Epithelial cell of esophagus (primary cell): ENCODE results near the gene LNX1.

ENCODE experiments used
- DNase-seq: peaks from one replicate; pipeline ENCODE4 v3.0.0; 2010; ENCODE audit warnings: low read depth
- H3K4me3 ChIP-seq: 2 replicates; pipeline ENCODE4 v1.5.1; 2011; ENCODE audit warnings: mild to moderate bottlenecking, low read length, control low read depth
- CTCF ChIP-seq: IDR thresholded peaks from 2 replicates; pipeline ENCODE4 v1.5.1; 2011; ENCODE audit warnings: low read depth, mild to moderate bottlenecking, low read length, control low read depth, inconsistent platforms; ENCODE audit not compliant: insufficient read depth; ENCODE audit errors: missing control alignments

Gene LNX1

GRCh38 chr4:53500546-53500945, 90.7 kb downstream of the LNX1 start:
- no peak for DNase-seq
- TF ChIP-seq CTCF, result no peak
- H3K4me3 ChIP-seq, result no peak overlapping the region

GRCh38 chr4:53499791-53500190, 91.5 kb downstream of the LNX1 start:
- TF ChIP-seq CTCF, result no peak
- H3K4me3 ChIP-seq, result no peak overlapping the region
- DNase-seq, result no peak

- no peak overlapping the region for H3K4me3 ChIP-seq
- DNase-seq, result no peak
- no peak for TF ChIP-seq CTCF
These were observed 92.6 kb downstream of the LNX1 start for GRCh38 chr4:53498706-53499105.

- no peak for DNase-seq
- TF ChIP-seq CTCF, result no peak
- H3K4me3 ChIP-seq, result no peak overlapping the region
These were observed 93.6 kb downstream of the LNX1 start for GRCh38 chr4:53497487-53498244.

- DNase-seq, result no peak
- TF ChIP-seq CTCF, result no peak
- no peak overlapping the region for H3K4me3 ChIP-seq
These were observed 96.4 kb downstream of the LNX1 start for GRCh38 chr4:53494851-53495250.

- H3K4me3 ChIP-seq, result no peak overlapping the region
- DNase-seq, result peak; percentile 78
- TF ChIP-seq CTCF, result peak; percentile 70
These were observed 100.2 kb downstream of the LNX1 start for GRCh38 chr4:53490965-53491622.
